GM18508 (cell line): ENCODE measurements around the gene CT55.
A peak's percentile ranks its signal among the peaks of the same experiment; 100 is the strongest.
"Not testable (repeated sequence)": the region's sequence is repeated elsewhere in the genome, so short reads cannot be mapped to it uniquely, and the experiment has no call there.

Experiments used
- ATAC-seq: cut with Tn5 transposase; IDR thresholded peaks from one replicate; pipeline ENCODE4 v1.9.1; 2021; ENCODE audit warnings: moderate number of reproducible peaks; ENCODE audit not compliant: insufficient read depth, unreplicated experiment

Gene CT55, protein sequence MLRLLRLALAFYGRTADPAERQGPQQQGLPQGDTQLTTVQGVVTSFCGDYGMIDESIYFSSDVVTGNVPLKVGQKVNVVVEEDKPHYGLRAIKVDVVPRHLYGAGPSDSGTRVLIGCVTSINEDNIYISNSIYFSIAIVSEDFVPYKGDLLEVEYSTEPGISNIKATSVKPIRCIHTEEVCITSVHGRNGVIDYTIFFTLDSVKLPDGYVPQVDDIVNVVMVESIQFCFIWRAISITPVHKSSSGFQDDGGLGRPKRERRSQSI

GRCh38 chrX:135170877-135171519 is at the start of gene CT55:
CT55 (minus strand) TSS chrX:135171398; CDS start chrX:135171171, 227 bp downstream.
- no peak for ATAC-seq

GRCh38 chrX:135213200-135213844 is 42.1 kb upstream of the CT55 start:
- no peak for ATAC-seq

DNA sequence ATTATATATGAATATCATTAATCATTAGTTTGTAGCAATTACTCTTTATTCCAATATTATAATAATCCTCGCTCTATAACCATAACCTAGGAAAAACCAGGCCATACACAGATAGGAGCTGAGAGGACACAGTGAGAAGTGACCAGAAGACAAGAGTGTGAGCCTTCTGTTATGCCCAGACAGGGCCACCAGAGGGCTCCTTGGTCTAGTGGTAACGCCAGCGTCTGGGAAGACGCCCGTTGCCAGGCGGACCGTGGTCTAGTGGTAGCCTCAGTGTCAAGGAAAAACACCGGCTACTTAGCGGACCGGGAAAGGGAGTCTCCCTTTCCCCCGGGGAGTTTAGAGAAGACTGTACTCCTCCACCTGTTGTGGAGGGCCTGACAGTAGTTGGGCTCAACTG is 35.2 kb upstream of the CT55 start:
- not testable (repeated sequence) for ATAC-seq

DNA sequence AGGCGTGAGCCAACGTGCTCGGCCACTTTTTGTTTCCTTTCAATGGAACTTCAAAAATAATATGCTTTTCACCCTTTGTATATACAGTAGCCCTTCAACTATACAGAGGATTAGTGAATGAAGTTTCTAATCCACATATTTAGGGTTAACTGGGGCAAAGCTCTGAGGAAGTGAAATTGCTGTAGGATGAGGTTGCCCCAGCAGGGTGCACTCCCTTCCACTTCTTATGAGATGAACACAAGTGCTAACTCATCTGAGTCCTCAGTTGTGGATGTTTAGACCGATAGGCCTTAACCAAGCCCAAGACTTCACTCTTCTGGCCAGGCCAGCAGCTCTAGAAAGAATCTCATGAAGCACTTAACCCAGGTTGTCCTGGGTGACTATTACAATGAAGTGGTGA is 29.1 kb upstream of the CT55 start:
- no peak for ATAC-seq

DNA sequence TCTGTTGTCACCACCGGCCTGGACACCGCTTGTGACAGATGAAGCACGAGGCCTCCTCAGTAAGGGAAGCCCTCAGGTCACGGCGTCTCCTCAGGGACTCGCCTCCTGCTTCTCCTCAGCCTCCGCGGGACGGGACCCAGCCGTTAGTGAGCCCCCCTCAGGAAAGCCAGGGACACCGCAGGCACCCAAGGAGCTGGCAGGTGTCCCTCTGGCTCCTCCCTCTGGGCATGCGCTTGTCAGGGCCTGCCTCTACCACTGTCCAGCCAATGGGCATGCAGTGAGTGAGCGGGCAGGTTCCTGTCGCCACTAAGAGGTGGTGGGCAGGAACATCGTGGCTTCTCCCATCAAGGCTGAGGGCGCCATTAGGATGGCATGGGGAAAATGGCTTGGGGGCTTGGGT is 23.5 kb upstream of the CT55 start:
- no peak for ATAC-seq

DNA sequence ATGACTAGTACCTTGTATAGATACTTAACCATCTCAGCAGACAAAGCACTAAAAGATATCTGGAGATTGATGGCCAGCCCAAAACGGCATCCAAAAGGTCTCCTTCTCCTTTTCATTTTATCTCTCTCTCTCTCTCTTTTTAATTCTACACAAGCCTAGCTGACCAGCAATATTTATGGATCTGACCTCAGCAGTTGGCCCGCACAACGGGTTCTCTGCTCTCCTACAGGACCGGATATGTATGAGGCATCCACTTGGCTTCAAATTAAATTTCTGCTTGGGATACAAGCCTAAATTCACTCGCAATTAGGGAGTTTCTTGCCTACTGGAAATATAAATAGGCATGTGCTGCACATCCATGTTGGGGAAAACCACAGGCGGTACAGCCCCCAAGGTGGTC is 22.5 kb upstream of the CT55 start:
- ATAC-seq, result no peak

DNA sequence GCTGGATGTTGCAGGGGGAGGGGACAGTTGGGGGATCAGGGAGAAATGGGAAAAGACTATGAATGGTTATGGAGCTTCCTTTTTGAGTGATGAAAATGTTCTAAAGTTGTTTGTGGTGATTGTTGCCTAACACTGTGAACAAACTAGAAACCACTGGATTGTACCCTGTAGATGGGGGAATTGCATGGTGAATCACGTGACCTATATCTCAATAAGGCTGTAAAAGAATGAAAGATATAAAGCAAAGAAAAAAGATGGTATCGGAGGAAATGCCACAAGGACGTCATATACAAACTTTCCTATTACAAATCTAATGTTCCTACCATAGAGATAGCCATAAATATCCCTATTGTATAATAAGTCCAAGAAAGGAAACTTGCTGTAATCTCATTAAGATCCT is 20.6 kb upstream of the CT55 start:
- ATAC-seq, result no peak

DNA sequence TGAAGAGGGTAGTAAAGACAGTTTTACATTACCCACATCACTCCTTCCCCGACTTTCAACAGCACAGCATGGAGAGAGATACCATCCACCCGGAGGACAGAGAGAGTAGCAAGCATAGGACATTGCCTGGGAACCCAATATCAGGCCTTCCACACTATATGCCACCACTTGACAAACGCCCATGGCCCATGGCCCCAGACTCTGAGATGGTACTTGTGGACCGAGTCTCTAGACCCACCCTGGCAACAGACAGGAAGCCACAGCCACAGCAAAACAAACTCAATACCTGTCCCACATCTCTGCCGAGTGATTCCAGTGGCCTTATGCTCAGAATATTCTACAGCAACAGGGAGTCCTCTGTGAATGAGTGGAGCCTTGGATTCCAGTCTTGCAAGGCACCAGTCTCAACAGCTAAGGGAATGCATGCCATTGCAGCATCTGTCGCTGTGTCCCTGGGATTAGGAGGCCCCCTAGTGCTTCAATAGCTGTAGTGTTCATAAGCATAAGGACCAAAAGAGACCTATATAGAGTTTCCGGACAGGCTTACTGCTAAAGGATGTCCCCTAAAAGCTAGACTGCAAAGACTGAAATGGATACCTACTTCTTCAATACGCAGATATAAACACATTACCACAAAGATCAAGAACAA is 14.7 kb upstream of the CT55 start:
- ATAC-seq, result peak; percentile 75

DNA sequence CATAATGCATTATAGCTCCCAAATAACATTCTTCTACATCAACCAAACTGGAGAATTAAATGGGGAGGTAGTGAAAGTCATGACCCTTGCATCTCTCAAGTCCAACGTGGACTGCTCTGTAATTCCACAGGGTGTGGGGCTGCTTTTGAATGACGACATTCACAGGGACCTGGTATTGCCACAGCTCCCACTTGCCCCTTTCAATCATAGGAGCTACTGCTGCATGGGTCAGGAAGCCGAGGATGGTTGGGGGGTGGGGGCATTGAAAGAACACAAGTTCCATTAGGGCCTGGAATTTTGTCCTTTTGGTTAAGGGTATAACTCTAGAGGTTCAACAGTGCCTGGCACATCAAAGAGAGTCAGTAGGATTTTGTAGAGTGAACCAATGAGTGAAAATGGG is 7.4 kb upstream of the CT55 start:
- ATAC-seq, result no peak

- ATAC-seq, result no peak
Observed at GRCh38 chrX:135170468-135170867, 730 bp downstream of the CT55 start.

GRCh38 chrX:135169534-135169933 is 1.7 kb downstream of the CT55 start:
- ATAC-seq, result not testable (repeated sequence)

DNA sequence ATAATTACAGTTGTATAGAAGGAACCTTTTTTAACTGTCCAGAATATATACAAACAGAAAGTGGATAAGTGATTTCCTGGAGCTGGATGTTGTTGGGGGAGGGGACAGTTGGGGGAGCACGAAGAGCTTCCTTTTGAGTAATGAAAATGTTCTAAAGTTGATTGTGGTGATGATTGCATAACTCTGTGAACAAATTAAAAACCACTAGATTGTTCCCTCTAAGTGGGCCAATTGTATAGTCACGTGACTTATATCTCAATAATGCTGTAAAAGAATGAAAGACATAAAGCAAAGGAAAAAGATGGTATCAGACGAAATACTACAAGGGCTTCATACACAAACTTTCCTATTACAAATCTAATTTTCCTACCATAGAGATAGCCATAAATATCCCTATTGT is 2.7 kb downstream of the CT55 start:
- ATAC-seq, result no peak

DNA sequence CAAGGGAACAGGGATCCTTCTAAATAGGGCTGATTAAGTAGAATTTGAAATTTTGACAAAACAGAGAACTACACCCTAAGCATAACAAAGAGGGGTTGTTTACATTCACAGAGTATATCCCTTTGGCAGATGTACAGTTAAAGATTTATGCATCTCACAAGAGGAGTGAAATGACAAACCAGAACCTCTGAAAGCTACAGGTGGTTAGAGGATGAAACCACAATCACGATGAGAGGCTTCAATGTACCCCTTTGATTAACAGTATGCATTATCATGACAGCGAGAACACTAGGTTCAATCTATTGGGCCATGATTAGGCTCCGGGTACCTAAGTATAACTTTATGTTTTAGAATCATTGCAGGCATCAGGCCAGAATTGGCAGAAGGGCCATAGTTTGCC is 16.5 kb downstream of the CT55 start:
- not testable (repeated sequence) for ATAC-seq

DNA sequence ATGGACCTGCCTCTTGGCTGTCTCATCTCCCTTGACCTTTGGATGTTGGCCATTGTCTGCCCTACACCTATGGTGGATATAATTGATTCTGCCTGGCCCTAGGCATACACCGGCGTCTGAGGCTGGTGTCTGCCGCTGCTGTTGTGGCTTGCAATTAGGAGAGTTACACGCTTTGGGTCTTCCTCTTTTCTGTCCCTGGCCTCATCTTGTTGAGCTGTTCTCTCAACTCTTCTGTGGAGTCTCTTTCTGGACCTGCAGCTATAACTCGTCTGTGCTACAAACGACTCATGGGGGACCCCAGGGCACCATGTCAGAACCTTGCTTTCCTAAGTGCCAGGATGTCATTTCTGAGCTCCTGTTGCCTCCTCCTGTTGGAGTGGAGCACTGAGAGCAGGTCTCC is 45.1 kb downstream of the CT55 start:
- ATAC-seq, result not testable (repeated sequence)

- not testable (repeated sequence) for ATAC-seq
Observed at GRCh38 chrX:135120056-135120576, 51.1 kb downstream of the CT55 start, which contains the start of gene ETDB. ETDB (minus strand) TSS chrX:135120526; CDS start chrX:135119261, 1,265 bp downstream.

DNA sequence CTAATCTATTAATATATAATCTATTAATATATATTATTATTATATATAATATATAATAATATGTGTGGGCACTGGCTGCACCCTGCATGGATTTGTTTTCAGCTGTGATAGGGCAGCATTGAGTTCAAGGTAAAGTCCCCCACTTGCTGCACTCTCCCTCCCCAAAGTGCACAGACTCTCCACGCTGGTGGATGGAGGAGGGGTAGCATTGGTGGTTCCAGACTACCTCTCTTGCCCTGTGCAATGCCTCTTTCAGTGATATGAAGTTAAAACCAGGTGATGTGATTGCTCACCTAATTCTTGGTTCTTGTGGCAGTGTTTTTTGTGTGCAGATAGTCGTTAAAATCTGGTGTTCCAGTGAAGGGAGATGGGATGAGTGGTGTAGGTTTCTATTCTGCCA is 55.1 kb downstream of the CT55 start:
- ATAC-seq, result not testable (repeated sequence)

- peak; percentile 88 for ATAC-seq
Observed at GRCh38 chrX:135114392-135114791, 56.8 kb downstream of the CT55 start.

DNA sequence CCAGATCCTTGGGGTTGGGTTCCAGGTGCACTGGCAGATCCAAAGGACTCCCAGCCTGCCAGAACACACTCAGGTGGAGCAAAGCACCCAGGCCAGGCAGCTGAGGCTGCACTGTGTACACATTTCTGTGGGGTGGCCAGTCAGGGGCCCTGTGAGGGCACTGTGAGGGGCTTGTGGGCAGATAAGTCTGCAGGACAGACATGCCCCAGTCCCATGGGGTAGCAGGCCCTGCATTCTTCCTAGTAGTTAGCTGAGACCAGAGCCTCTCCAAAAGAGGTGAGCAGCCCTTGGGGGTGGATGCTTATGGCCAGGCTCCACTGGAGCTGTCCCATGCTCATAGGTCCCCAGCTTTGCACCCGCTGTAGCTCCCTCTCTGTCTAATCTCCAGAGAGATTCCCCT is 58.5 kb downstream of the CT55 start:
- ATAC-seq, result no peak

- peak; percentile 41 for ATAC-seq
Observed at GRCh38 chrX:135112096-135112729, 59.0 kb downstream of the CT55 start.

GRCh38 chrX:135109554-135109953 is 61.6 kb downstream of the CT55 start:
- ATAC-seq, result no peak
